GM19455 (cell line): ENCODE measurements around the gene VENTX.

Experiments
- ATAC-seq: cut with Tn5 transposase; IDR thresholded peaks from one replicate; pipeline ENCODE4 v1.9.1; 2021; ENCODE audit not compliant: unreplicated experiment

The VENTX gene

DNA sequence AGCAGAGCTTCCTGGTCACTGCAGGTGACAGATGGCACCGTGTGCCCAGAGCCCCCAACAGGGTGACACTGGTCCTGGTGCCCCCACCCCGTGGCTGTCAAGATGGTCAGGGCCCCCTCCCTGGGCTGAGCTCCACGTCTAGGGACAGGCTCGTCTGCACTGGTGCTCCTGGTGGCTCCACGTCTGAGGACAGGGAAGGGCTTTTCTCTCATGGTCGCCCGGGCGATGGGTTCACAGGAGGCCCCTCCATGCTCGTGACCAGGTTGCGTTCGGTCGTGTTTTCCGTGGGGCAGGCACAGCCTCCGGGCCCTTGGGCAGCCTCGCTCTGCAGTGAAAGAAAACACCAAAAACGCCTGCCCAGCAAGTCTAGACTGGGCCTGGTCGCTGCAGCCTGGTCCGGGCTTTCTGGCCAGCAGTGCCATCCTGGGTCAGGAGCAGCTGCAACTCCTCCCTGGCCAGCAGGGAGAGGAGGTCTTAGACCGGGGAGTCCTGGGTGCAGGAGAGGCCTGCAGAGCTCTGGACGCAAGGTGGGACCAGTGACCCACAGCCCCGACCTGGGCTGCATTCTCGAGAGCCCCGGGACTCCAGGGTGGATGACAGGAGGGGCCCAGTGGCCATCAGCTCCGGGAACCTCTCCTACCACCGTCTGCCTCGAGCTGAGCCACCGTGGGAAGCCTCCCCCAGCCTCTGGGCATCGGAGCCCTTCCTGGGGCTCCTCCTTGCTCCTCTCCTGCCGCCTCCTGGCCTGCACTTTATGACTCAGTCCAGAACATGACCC, 35.5 kb upstream of the VENTX start:
- ATAC-seq, result no peak

DNA sequence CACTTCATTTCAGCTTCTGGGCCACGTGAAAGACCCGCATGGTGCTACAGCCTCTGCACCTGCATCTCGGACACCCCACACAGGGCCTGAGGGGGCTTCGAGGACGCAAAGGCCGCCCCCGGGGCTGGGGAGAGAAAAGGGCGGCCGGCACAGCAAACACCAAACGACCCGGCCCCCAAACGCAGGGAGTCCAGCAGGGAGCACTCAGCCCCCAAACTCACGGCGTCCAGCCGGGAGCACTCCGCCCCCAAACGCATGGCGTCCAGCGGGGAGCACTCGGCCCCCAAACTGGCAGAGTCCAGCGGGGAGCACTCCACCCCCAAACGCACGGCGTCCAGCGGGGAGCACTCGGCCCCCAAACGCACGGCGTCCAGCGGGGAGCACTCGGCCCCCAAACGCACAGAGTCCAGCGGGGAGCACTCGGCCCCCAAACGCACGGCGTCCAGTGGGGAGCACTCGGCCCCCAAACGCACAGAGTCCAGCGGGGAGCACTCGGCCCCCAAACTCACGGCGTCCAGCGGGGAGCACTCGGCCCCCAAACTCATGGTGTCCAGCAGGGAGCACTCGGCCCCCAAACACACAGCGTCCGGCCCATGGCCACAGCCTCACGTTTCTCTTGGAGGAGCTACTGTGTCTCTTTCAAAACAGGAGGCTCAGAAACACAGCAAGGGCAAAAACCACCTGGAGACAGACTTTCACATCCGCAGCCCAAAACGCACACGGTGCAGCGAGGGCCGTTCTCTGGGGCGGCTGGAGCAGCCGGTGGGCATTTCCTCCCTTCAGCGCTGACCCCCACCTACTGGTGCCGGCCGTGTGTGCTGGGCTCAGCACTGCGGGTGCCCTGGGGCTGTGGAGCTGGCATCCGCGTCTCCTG, 34.6 kb upstream of the VENTX start:
- no peak for ATAC-seq

DNA sequence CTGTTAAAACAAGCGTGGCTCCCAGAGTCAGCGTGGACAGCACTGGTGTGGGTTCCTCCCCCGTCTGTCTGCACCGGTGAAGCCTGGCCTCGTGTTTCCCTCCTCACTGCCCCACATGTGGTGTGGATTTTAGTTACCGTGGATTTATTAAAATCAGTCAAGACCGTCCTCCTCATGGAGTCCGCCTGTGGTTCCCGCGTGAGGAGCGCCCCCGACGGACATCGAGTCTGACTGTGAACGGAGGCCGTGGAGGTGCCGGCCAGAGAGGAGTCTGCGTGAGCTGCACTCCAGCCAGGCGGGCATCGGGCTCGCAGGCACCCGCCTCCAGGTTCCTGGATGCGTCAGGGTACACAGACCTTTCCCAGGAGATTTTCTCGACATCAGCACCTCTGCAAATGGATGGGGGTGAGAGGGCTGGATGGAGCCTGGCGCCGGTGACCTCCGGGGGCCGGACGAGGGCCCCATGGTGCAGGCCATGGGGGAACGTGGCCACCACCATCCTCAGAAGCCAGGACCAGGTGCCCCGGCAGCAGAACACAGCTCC, 33.9 kb upstream of the VENTX start:
- ATAC-seq, result no peak

DNA sequence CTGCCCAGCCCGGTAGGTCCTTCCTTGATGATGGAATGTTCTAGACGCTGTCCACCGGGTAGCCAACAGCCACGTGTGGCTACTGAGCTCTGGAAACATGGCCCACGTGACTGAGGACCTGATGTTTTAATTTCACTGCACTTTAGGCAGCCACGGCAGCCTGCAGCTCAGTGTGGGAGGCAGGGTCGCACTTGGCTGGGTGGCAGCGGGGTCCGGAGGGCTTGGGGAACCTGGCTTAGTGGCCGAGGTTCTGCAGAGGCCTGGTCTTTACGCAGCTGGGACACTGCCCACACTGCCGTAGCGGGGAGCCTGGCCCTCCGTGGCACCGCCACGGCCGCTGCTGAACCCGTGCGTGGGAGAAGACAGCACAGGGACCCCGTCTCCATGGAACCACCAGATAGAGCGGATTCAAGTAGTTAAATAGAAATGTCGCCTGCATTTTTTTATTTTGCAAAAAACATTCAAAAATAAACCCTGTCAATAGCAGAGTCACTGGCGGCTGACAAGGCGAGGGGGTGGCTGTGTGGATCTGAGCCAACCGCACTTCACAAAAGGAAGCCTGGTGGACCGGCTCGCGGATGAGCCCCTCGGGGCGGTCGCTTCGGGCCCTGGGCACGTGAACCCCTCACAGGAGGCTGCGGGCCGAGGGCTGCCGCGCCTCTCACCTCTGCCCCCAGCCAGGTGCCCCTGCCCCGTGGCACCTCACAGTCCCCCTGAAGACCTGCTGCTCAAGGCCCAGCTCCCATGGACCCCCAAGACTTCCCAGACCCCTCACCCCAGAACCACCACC, 33.2 kb upstream of the VENTX start:
- no peak for ATAC-seq

- ATAC-seq, result no peak
These were observed 32.5 kb upstream of the VENTX start for GRCh38 chr10:133205146-133205545.

DNA sequence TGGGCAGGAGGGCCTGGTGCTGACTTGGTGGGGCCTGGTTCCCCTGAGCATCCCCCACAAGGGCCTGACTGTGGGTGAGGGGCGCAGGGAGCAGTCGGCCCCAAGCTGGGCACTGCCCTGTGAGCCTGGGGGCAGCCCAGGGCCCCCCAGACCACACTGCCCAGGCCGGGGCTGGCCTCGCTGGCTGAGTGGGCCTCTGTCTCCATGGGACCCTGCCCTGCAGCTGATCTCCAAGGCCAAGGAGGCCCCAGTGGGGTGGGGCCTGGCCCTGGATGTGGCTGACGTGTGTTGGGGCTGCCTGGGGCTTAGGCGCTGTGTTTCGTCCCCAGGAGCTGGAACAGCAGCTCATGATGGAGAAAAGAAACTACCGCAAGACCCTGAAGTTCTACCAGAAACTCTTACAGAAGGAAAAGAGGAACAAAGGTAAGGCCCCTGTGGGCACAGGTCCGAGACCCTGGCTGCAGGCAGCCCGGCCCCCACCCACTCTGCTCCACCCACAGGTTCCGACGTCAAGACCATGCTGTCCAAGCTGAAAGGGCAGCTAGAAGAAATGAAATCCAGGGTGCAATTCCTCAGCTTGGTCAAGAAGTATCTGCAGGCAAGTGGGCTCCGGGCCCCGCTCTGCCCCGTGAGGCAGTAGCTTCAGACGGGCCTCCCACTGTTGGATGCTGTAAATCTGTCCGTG, 31.2 kb upstream of the VENTX start:
- ATAC-seq, result no peak

GRCh38 chr10:133207041-133207600, 30.5 kb upstream of the VENTX start:
- no peak for ATAC-seq

GRCh38 chr10:133207627-133208026, 30.0 kb upstream of the VENTX start:
- no peak for ATAC-seq

- ATAC-seq, result no peak
These were observed 29.2 kb upstream of the VENTX start for GRCh38 chr10:133208466-133208865.

DNA sequence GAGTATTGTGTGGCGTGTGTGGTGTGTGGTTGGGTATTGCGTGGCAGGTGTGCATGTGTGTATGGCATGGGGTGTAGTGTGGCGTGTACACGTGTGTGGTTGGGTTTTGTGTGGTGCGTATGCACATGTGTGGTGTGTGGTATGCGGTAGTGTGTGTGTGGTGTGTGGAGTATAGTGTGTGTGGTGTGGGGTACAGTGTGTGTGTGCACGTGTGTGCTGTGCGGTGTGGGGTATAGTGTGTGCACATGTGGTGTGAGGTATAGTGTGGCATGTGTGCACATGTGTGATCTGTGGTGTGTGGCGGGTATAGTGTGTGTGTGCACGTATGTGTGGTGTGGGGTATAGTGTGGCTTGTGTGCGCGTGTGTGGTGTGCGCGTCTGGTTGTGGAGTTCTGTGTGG, 28.5 kb upstream of the VENTX start:
- no peak for ATAC-seq

GRCh38 chr10:133209641-133210040, 28.0 kb upstream of the VENTX start:
- no peak for ATAC-seq

- no peak for ATAC-seq
These were observed 27.1 kb upstream of the VENTX start for GRCh38 chr10:133210398-133211140.

- ATAC-seq, result no peak
These were observed 26.4 kb upstream of the VENTX start for GRCh38 chr10:133211141-133211830.

DNA sequence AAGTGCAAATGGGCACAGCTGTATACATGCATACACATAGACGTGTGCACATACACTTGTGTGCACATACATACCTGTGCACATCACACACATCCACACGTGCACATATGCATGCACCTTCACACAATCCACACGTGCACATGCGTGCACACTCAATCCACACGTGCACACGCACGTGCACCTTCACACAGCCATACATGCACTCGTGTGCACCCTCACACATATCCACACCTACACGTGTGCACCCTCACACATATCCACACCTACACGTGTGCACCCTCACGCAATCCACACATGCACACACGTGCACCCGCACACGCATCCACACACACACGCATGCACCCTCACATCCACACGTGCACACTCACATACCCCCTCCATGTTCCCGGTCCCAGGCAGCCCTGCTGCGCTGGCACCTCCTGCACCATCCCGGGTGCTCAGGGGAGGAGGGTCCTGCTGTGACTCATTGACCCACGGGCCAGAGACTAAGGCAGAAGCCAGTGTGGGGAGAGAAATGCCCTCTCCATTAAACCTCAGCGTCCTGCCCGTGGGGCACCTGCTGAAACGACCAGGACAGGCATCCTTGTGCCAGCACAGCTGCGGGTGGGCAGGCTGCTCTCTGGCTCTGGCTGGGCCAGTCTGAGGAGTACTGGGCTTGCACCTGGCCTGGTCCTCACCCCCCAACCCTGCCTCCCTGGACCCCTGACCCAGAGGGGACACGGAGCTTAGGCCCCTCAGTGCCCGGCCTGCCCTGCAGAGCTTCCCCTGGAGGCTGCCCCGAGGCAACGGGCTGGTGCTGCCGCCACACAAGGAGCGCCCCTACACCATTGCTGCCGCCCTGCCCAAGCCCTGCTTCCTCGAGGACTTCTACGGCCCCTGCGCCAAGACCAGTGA, 25.4 kb upstream of the VENTX start:
- no peak for ATAC-seq

GRCh38 chr10:133212853-133213494, 24.7 kb upstream of the VENTX start:
- ATAC-seq, result no peak

GRCh38 chr10:133213641-133214467, 23.8 kb upstream of the VENTX start:
- no peak for ATAC-seq
